GM19351 (cell line): Measurements from ENCODE around the gene HSPBAP1.

Experiments
- ATAC-seq: cut with Tn5 transposase; IDR thresholded peaks from one replicate; pipeline ENCODE4 v1.9.1; 2021; ENCODE audit warnings: mild to moderate bottlenecking, moderate library complexity; ENCODE audit not compliant: unreplicated experiment

HSPBAP1 gene

DNA sequence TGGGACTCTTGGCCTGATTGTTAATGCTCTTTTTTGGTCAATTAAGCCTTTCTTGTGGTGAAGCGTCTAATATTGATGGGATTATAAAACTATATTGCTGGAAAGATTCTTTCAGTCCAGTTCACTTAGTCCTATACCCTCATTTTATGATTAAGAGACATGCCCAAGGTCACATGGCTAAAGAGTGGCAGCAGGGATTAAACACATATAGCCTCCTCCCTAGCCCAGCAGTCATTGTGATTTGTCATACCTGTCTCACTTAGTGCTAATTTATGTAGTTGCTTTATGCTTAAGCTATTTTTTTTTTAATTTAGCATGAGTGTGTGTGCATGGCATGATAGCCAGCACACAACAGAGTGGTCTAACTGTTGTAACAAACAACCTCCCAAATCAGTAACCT, 103.5 kb downstream of the HSPBAP1 start:
- ATAC-seq = no peak
